ENCODE results near the gene RPS6KA1.

RPS6KA1 gene

DNA sequence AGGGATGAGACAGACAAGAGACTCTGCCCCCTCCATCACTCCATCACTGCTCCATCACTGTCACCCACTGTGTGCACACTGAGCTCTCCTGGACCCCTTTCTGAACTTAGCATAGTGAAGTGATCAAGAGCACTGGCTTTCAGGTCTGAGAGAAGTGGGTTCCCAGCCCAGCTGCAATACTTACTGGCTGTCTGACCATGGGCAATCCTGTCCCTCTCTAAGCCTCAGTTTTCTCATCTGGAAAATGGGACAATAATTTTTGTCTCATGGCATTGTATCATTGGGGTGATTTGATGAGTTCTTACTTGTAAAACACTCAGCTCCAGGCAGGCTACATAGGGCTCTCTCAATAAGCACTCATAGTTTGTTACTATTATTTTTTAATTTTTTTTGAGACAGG, 7.5 kb upstream of the RPS6KA1 start:
- Mint-ChIP-seq H3K36me3 (no peaks in the 10 kb centered on the region), H3K4me3 (no peak overlapping the region), H3K27ac (no peak overlapping the region), H3K9me3 (no peaks in the 10 kb centered on the region), H3K4me1 (peaks cover 6% of the 10 kb centered on the region)
- no peak for ATAC-seq
- DNase-seq (ENCODE audit: low spot score in 2 of 2) = no peak

DNA sequence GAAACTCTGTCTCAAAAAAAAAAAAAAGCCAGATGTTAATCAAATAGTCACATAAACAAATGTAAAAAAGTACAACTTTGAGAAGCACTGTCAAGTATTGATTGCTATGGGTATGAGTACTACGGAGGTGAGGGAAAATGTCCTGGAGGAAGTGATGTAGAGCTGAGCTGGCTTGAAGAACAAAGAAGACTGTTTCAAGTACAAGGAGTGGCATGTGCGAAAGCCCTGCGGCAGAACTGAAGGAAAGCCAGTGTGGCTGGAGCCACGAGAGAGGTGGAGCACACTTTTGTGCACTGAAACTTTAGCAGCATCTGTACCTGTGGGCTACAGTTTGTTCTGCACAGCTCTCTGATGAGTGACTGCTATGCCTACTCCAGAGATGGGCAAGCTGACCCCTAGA, 5.4 kb upstream of the RPS6KA1 start:
- Mint-ChIP-seq H3K27ac (no peak overlapping the region), H3K9me3 (no peaks in the 10 kb centered on the region), H3K4me3 (no peak overlapping the region), H3K4me1 (peaks cover 9% of the 10 kb centered on the region), H3K36me3 (no peaks in the 10 kb centered on the region)
- DNase-seq (ENCODE audit: low spot score in 2 of 2) = no peak
- ATAC-seq = no peak

DNA sequence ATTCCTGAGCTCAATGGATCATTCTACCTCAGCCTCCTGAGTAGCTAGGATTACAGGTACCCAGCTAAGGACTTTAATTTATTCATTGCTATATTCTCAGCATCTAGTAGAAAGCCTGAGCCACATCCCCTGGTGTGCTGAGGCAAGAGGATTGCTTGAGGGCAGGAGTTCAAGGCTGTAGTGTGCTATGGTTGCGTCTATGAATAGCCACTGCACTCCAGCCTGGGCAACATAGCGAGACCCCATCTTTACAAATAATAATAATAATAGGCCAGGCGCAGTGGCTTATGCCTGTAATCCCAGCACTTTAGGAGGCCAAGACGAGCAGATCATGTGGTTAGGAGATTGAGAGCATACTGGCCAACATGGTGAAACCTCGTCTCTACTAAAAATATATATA, 3.3 kb upstream of the RPS6KA1 start:
- DNase-seq (ENCODE audit: low spot score in 2 of 2) (no peak), ATAC-seq (no peak)
- Mint-ChIP-seq H3K9me3 (no peaks in the 10 kb centered on the region), H3K4me1 (peaks cover 25% of the 10 kb centered on the region), H3K4me3 (no peak overlapping the region), H3K36me3 (no peaks in the 10 kb centered on the region), H3K27ac (no peak overlapping the region)

DNA sequence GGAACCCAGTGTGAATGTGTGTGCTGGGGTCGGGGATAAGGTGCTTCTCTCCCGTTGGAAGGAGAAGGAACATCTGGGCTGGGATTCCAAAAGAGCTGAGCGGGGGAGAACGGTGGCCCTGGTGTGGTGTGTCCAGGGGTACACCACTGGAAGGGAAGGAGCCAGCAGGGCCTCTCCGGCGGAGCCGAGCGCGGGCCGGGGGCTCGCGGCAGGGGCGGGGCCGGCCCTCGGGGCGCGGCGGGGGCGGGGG, 231 bp upstream of the RPS6KA1 start:
- ATAC-seq (peak; percentile 65), DNase-seq (ENCODE audit: low spot score in 2 of 2) (no peak)
- Mint-ChIP-seq H3K4me3 (peak overlapping the region; percentile 84), H3K4me1 (peaks cover 28% of the 10 kb centered on the region), H3K27ac (peak overlapping the region; percentile 95), H3K36me3 (no peaks in the 10 kb centered on the region), H3K9me3 (no peaks in the 10 kb centered on the region)

DNA sequence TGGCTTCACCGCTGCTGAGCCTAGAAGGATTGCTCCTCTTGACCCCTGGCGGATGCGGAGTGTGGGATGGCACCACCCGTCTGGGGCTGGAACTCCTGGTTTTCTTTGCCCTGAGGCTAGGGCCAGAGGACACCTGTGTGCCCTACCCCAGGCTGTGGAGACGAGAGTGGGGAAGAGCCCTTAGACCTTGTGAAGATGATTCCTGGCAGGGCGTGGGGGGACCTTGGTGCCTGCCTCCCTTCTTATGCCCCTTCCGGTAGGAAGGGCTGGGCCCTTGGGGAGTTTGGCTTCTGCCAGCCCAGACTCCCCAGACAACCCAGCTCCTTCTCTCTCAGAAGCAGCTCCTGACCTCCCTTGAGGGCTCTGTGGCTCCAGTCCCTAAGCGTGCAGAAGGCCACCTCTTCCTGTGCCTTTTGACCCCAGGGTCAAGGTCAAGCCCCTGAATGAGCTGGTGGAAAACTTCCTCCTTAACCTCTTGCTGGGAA, 891 bp downstream of the RPS6KA1 start:
- no peaks in the 10 kb centered on the region for H3K36me3 Mint-ChIP-seq
- peak overlapping the region; percentile 10 for H3K27ac Mint-ChIP-seq
- no peaks in the 10 kb centered on the region for H3K9me3 Mint-ChIP-seq
- ATAC-seq = no peak
- peak overlapping the region; percentile 84 for H3K4me3 Mint-ChIP-seq
- peaks cover 38% of the 10 kb centered on the region for H3K4me1 Mint-ChIP-seq
- no peak for DNase-seq (ENCODE audit: low spot score in 2 of 2)

DNA sequence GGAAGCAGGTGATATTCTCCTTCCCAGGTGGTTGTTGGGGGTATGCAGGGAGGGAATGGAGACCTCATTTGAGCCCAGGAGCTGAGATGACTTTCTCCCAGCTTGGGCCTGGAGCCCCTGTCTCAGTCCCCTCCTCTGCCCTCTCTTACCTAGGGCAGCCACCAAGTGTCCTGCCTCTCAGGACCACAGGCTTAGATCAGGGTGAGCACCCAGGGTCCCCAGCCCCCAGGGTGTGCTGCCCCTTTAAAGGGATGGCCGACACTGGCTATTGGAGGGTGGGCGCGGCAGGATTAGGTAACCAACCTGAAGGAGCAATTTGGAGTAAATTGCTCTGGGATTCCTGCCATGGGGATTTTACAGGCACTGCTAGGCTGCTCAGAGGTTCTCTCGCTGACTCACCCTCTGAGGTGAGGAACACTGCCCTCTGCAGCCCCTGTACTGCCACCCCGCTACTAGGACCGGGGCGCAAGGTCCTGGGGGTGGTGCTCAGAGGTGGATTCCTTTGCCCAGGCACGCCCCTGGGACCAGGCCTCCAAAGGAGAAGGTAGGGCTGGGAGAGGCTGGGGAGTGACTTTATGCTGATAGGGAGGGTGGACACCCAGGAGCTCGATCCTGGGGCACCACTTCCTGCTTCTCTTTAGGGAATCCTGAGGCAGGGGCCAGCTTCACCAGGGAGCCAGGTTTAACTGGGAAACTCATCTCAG, 1.5 kb downstream of the RPS6KA1 start:
- no peak for DNase-seq (ENCODE audit: low spot score in 2 of 2)
- Mint-ChIP-seq H3K27ac (peak overlapping the region; percentile 45), H3K36me3 (no peaks in the 10 kb centered on the region), H3K4me3 (peak overlapping the region; percentile 84), H3K4me1 (peaks cover 38% of the 10 kb centered on the region), H3K9me3 (no peaks in the 10 kb centered on the region)
- no peak for ATAC-seq

DNA sequence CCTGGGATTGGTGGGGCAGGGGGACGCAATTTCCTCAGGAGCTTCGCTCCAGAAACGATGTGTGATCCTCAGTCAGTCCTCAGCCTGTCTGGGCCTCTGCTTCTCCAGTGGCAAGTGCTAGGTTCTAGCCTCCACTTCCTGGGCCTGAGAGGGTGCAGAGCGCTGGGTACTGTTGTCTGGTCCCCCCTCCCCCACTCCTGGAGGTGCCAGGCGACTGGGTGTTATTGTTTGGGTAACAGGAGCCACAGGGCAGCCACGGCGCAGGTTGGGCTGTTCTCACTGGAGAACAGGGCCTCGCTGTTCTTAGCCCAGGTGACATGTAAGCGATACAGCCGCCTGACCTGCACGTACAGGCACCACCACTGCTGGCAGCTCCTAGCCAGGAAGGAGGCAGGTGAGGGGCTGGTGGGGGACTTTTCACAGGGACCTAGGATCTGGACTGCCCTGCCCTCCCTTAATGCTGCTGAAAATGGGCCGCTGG, 2.1 kb downstream of the RPS6KA1 start:
- Mint-ChIP-seq H3K27ac (peak overlapping the region; percentile 45), H3K9me3 (no peaks in the 10 kb centered on the region), H3K4me3 (peak overlapping the region; percentile 84), H3K4me1 (peaks cover 38% of the 10 kb centered on the region), H3K36me3 (no peaks in the 10 kb centered on the region)
- no peak for DNase-seq (ENCODE audit: low spot score in 2 of 2)
- no peak for ATAC-seq

DNA sequence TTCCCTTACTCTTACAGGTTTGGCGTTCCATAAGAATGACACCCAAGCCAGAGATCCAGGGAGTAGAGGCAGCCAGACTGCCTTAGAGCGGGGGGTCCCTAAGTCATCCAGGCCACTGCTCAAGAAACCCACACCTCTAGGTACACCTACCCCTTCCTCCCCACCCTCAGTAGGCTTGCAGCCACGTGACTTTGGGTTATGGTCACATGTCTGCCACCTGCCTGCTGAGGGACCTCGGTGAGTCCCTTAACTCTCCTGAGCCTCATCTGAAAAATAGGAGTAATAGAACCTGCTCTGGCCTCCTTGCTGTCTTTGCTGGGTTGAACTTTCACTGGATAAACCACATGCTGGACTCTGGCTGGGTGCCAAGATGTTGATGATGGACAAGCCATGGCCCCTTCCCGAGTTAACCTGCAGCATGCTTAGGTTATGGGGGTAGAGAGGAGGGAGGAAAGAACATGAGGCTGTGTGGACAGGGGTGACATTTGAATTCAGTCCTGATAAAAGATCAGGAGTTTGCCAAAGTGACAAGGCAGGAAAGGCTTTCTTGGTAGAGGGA, 4.5 kb downstream of the RPS6KA1 start:
- no peaks in the 10 kb centered on the region for H3K9me3 Mint-ChIP-seq
- peak overlapping the region; percentile 20 for H3K27ac Mint-ChIP-seq
- H3K4me3 Mint-ChIP-seq = no peak overlapping the region
- no peaks in the 10 kb centered on the region for H3K36me3 Mint-ChIP-seq
- DNase-seq (ENCODE audit: low spot score in 2 of 2) (no peak), ATAC-seq (no peak)
- peaks cover 54% of the 10 kb centered on the region for H3K4me1 Mint-ChIP-seq

DNA sequence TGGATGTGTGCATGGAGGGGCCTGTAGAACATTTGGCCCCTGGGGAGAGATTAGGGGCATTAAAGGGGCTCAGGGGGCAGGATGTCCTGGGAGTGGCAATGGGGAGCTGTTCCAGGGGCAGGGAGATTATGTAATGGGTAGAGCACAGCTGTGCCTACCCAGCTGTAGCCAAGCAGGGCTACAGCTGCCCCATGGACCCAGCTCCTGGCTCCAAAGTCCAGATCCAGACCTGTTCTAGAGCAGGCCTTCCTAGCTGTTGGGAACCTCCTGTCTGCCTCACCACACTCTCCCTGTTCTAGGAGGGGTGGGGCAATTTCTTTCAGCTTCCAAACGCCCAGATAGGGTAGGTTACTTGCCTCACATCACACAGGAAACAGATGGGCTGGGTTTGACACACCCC, 5.6 kb downstream of the RPS6KA1 start:
- no peak for ATAC-seq
- H3K27ac Mint-ChIP-seq = peak overlapping the region; percentile 91
- H3K4me1 Mint-ChIP-seq = peaks cover 58% of the 10 kb centered on the region
- no peak for DNase-seq (ENCODE audit: low spot score in 2 of 2)
- H3K9me3 Mint-ChIP-seq = no peaks in the 10 kb centered on the region
- no peak overlapping the region for H3K4me3 Mint-ChIP-seq
- H3K36me3 Mint-ChIP-seq = peaks cover 5% of the 10 kb centered on the region

DNA sequence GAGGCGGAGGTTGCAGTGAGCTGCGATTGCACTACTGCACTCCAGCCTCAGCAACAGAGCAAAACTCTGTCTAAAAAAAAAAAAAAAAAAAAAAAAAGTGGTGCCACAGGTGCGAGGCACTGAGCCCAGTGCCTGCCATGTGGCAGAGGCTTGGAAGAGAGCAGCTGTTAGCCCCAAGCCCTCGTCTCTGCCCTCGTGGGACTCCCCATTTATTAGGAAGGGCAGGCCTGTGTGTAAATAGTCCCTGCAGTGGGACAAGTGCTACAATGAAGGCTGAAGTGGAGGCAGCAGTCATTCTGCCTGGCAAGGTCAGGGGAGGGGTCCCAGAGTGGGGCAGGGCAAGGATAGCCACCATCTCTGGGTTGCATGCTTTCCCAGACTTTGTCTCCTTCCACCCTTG, 6.5 kb downstream of the RPS6KA1 start:
- peaks cover 54% of the 10 kb centered on the region for H3K4me1 Mint-ChIP-seq
- no peak overlapping the region for H3K4me3 Mint-ChIP-seq
- H3K27ac Mint-ChIP-seq = no peak overlapping the region
- H3K36me3 Mint-ChIP-seq = peaks cover 9% of the 10 kb centered on the region
- ATAC-seq (no peak), DNase-seq (ENCODE audit: low spot score in 2 of 2) (no peak)
- no peaks in the 10 kb centered on the region for H3K9me3 Mint-ChIP-seq

DNA sequence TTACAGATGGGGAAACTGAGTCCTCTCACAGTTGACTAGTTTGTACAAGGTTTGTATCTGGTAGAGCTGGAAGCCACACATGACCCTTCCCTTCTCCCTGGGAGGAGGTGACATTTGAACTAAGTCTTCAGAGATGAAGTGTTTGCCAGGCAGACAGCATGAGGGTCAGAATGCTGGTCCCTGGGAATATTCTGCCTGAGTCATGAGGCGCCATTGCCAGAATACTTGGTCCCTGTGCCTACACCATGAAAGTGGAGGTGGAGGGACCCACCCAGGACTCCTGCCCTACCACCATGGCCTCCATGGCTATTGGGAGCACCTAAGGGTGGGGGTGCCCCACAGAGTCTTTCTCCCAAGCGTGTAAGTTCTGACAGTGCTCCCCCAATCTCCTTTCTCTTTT, 7.0 kb downstream of the RPS6KA1 start:
- DNase-seq (ENCODE audit: low spot score in 2 of 2) (no peak), ATAC-seq (no peak)
- Mint-ChIP-seq H3K36me3 (peaks cover 9% of the 10 kb centered on the region), H3K9me3 (no peaks in the 10 kb centered on the region), H3K27ac (no peak overlapping the region), H3K4me3 (no peak overlapping the region), H3K4me1 (peaks cover 51% of the 10 kb centered on the region)

DNA sequence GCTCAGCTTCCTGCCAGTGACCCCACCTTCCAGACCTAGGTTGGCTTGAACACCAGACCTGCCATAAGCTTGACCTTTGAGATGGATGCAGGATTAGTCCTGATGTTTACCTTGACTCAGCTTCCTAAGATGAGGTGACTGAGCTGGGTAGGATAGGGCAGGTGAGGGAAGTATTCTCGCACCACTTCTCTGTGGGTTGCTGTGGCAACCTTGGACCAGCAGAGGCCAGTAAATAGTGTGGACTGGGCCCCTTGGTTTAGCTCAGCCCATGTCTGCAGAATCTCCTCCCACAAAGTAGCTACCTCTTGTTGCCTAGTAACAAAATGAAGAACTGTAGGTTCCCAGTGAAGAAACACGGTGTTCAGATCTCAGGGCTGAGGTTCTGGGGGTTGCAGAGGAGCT, 8.4 kb downstream of the RPS6KA1 start:
- ATAC-seq = no peak
- Mint-ChIP-seq H3K9me3 (no peaks in the 10 kb centered on the region), H3K27ac (peak overlapping the region; percentile 71), H3K4me3 (no peak overlapping the region), H3K4me1 (peaks cover 66% of the 10 kb centered on the region), H3K36me3 (peaks cover 18% of the 10 kb centered on the region)
- no peak for DNase-seq (ENCODE audit: low spot score in 2 of 2)

DNA sequence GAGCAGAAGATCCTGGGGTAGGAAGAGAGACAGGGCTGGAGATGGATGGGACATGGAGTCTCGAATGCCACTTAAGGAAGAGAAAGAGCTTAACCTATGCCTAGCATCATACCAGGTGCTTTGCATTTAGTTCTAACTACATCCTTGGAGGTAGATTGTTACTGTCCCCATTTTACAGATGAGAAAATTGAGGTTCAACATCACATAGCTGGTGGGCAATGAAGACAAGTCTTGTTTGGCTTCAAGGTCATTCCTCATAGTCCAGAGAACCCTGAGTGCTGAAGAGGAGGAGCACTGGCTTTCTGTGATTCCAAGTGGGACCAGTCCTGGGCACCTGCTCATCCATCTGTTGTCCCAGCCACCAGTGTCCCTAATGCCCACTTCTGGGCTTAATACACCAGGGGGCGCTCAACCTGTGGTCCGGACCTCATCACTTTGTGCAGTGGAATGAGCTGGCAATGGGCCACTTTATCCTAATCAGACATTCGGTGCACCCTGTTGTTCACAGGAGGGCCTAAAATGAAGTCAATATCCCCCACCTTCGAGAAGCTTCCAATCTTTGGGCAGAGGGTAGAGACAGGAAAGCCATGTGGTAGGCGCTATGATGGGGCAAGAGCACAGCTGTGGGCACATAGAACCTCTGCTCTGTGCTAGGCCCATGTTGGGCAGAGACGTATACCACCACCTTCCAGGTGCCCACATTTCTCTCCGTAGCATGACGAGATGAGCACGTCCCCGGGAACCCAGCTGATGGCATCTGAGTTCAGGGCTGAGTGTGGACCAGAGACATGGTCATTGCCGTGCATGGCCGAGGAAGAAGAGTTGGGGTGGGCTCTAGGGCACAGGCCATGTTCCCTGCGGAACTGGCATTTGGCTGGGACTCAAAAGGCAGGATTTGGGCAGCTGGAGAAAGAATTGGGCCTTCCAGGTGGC, 9.2 kb downstream of the RPS6KA1 start:
- Mint-ChIP-seq H3K4me1 (peaks cover 73% of the 10 kb centered on the region), H3K36me3 (peaks cover 18% of the 10 kb centered on the region), H3K27ac (peak overlapping the region; percentile 71), H3K9me3 (no peaks in the 10 kb centered on the region), H3K4me3 (peak overlapping the region; percentile 78)
- ATAC-seq (no peak), DNase-seq (ENCODE audit: low spot score in 2 of 2) (peak in 1 of 2 donors; percentile 81)

DNA sequence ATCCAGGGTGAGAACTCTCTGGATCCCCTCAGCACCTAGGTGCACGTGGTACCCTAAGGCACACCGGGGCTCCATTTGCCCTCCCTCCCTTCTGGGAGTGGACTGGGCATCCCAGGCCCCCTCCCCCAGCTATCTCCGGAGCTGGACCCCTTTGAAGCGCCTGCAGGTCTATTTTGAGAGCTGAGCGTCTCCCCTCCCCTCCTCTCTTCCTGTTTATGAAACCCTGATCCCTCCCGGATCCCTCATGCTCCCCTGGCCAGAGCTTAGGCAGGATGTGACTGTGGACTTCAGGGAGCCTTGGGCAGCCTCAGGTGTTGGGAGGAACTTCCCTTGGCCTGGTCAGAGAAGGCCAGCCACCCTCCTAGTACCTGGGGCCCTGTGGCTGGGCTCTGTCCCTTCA, 10.2 kb downstream of the RPS6KA1 start:
- H3K27ac Mint-ChIP-seq = peak overlapping the region; percentile 91
- ATAC-seq = no peak
- peaks cover 18% of the 10 kb centered on the region for H3K36me3 Mint-ChIP-seq
- H3K4me3 Mint-ChIP-seq = peak overlapping the region; percentile 78
- no peaks in the 10 kb centered on the region for H3K9me3 Mint-ChIP-seq
- H3K4me1 Mint-ChIP-seq = peaks cover 73% of the 10 kb centered on the region
- DNase-seq (ENCODE audit: low spot score in 2 of 2) = no peak

DNA sequence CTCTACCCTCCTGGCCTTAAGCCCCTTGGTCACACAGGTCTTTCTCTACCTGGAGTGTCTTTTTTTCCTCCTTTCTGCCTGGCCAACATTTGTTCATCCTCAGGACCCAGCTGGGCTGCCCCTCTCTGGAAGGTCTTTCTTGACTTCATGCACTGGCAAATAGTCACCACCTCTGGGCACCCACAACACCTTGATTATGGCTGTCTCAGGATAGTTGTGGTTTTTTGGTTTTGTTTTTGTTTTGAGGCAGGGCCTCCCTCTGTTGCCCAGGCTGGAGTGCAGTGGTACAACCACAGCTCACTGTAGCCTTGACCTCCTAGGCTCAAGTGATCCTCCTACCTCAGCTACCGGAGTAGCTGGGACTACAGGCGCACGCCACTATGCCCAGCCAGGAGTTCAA, 10.8 kb downstream of the RPS6KA1 start:
- H3K9me3 Mint-ChIP-seq = no peaks in the 10 kb centered on the region
- H3K4me1 Mint-ChIP-seq = peaks cover 73% of the 10 kb centered on the region
- H3K4me3 Mint-ChIP-seq = peak overlapping the region; percentile 78
- ATAC-seq = no peak
- peak in 1 of 2 donors; percentile 64 for DNase-seq (ENCODE audit: low spot score in 2 of 2)
- peak overlapping the region; percentile 91 for H3K27ac Mint-ChIP-seq
- peaks cover 20% of the 10 kb centered on the region for H3K36me3 Mint-ChIP-seq

Measured in stimulated activated effector memory CD8-positive, alpha-beta T cell treated with anti-CD3 and anti-CD28 coated beads, Interleukin-12 subunit alpha, Interleukin-12 subunit beta, amount 100 ng/mL, for 72 hours (primary cell).